HEK293T (cell line): ENCODE measurements around the gene SSTR5.

Source experiments
- ARNT ChIP-seq: fragments of 450-650 bp; IDR thresholded peaks from 2 replicates; pipeline ENCODE4 v1.6.1; 2017; ENCODE audit warnings: mild to moderate bottlenecking
- BHLHE40 ChIP-seq: fragments of 450-650 bp; IDR thresholded peaks from 2 replicates; pipeline ENCODE4 v1.6.1; 2016; ENCODE audit warnings: mild to moderate bottlenecking, moderate library complexity, borderline replicate concordance
- ELF4 ChIP-seq: fragments of 450-650 bp; IDR thresholded peaks from 2 replicates; pipeline ENCODE4 v1.6.1; 2017; ENCODE audit warnings: antibody characterized with exemption
- FOXA1 ChIP-seq: fragments of 450-650 bp; IDR thresholded peaks from 2 replicates; pipeline ENCODE4 v1.6.1; 2016; ENCODE audit warnings: mild to moderate bottlenecking
- FOXK2 ChIP-seq: fragments of 450-650 bp; IDR thresholded peaks from 2 replicates; pipeline ENCODE4 v1.6.1; 2016; ENCODE audit warnings: mild to moderate bottlenecking
- FOXM1 ChIP-seq: fragments of 450-650 bp; IDR thresholded peaks from 2 replicates; pipeline ENCODE4 v1.6.1; 2017; ENCODE audit warnings: mild to moderate bottlenecking, borderline replicate concordance
- HDGF ChIP-seq: fragments of 450-650 bp; IDR thresholded peaks from 2 replicates; pipeline ENCODE4 v1.6.1; 2017; ENCODE audit warnings: antibody characterized with exemption, borderline replicate concordance
- NFRKB ChIP-seq: fragments of 450-650 bp; IDR thresholded peaks from 2 replicates; pipeline ENCODE4 v1.6.1; 2016; ENCODE audit warnings: mild to moderate bottlenecking, moderate library complexity
- PKNOX1 ChIP-seq: fragments of 450-650 bp; IDR thresholded peaks from 2 replicates; pipeline ENCODE4 v1.6.1; 2016
- SP1 ChIP-seq: fragments of 450-650 bp; IDR thresholded peaks from 2 replicates; pipeline ENCODE4 v1.6.1; 2017
- SUZ12 ChIP-seq: fragments of 450-650 bp; IDR thresholded peaks from 2 replicates; pipeline ENCODE4 v1.6.1; 2016; ENCODE audit warnings: mild to moderate bottlenecking
- TARDBP ChIP-seq: fragments of 450-650 bp; IDR thresholded peaks from 2 replicates; pipeline ENCODE4 v1.6.1; 2016
- ZNF384 ChIP-seq: fragments of 450-650 bp; IDR thresholded peaks from 2 replicates; pipeline ENCODE4 v1.6.1; 2016

- no peak for TF ChIP-seq SUZ12
- no peak for TF ChIP-seq BHLHE40
- TF ChIP-seq ZNF384 = no peak
- TF ChIP-seq TARDBP = no peak
- TF ChIP-seq SP1 = no peak
- TF ChIP-seq PKNOX1 = no peak
- no peak for TF ChIP-seq FOXK2
- TF ChIP-seq ARNT = no peak
- no peak for TF ChIP-seq HDGF
- TF ChIP-seq ELF4 = no peak
- TF ChIP-seq NFRKB = no peak
- TF ChIP-seq FOXA1 = no peak
- TF ChIP-seq FOXM1 = no peak
These were observed 3.4 kb upstream of the SSTR5 start for GRCh38 chr16:1069154-1069553.
